Heart right ventricle (tissue), 16 donors: ENCODE measurements around the gene CBFA2T2. TPM values are rescaled to one million over a fixed set of nuclear protein-coding genes. Genes with fewer than 3 reads are reported as not detected.
"Not testable (repeated sequence)": the region's sequence is repeated elsewhere in the genome, so short reads cannot be mapped to it uniquely, and the experiment has no call there.

Experiments
- ATAC-seq, 8 donors: fragments of 200-7000 bp; cut with Tn5 transposase; one replicate each; pipeline ENCODE4 v1.9.1; 2020; ENCODE audit warnings: mild to moderate bottlenecking in 8 of 8, moderate library complexity in 8 of 8, moderate number of reproducible peaks in 1 of 8
- DNase-seq, 2 donors: peaks; one replicate each; pipeline ENCODE4 v3.0.0-alpha.2; 2020
- H3K27ac ChIP-seq, 10 donors: fragments of 200-600 bp; sonication (generic) in 2 of 10; one replicate each; pipeline versions ENCODE4 v1.5.0 to v1.8.0; 2020 to 2022; ENCODE audit warnings: mild to moderate bottlenecking in 3 of 10
- H3K27me3 ChIP-seq, 7 donors: fragments of 200-600 bp; one replicate each; pipeline ENCODE4 v1.8.0; 2021 to 2022; ENCODE audit warnings: mild to moderate bottlenecking in 2 of 7
- H3K36me3 ChIP-seq, 9 donors: fragments of 200-600 bp; sonication (generic) in 1 of 9; one replicate each; pipeline versions ENCODE4 v1.5.0 to v1.8.0; 2020 to 2022; ENCODE audit warnings: mild to moderate bottlenecking in 2 of 9
- H3K4me1 ChIP-seq, 9 donors: fragments of 200-600 bp; sonication (generic) in 1 of 9; one replicate each; pipeline versions ENCODE4 v1.5.0 to v1.8.0; 2020 to 2022; ENCODE audit warnings: mild to moderate bottlenecking in 4 of 9
- H3K4me3 ChIP-seq, 10 donors: fragments of 200-600 bp; sonication (generic) in 2 of 10; one replicate each; pipeline versions ENCODE4 v1.5.0 to v1.8.0; 2020 to 2022; ENCODE audit warnings: mild to moderate bottlenecking in 7 of 10, moderate library complexity in 2 of 10
- H3K9me3 ChIP-seq, 11 donors: fragments of 200-600 bp in 10 of 11; sonication (generic) in 2 of 11; one replicate each; pipeline versions ENCODE4 v1.5.0 to v1.8.0; 2013 to 2022; ENCODE audit warnings: mild to moderate bottlenecking in 2 of 11, control low read depth in 1 of 11, moderate library complexity in 1 of 11
- CTCF ChIP-seq, 9 donors: fragments of 200-600 bp; sonication (generic) in 2 of 9; IDR thresholded peaks; one replicate each; pipeline versions ENCODE4 v1.5.0 to v1.8.0; 2021 to 2022; ENCODE audit warnings: antibody characterized with exemption in 9 of 9, mild to moderate bottlenecking in 5 of 9, moderate library complexity in 1 of 9
- WGBS, 2 donors: extraction: QIAGEN DNeasy Blood & Tissue Kit; methylation state at CpG; one replicate each; pipeline ENCODE4 v1.1.7; 2013; ENCODE audit warnings: inconsistent platforms in 1 of 2; 5-methylcytosine and 5-hydroxymethylcytosine counted together
- intact Hi-C, 10 donors: fragments of 100-400 bp; cut with DNase I; formaldehyde crosslinking; loops; one replicate each; pipeline versions ENCODE4 v1.11.1 to v1.14.2; 2022
- polyA plus RNA-seq, 2 donors: library from polyadenylated mRNA; stranded (reverse); fragments of 200-250 nt; gene quantifications; one replicate each; pipeline ENCODE4 v1.2.3, GENCODE V29; 2013
- total RNA-seq, 10 donors: library from RNA; stranded (reverse); fragmentation: NEBNext Ultra II Directional in 3 of 10; extraction: Animal tissue kit (Norgen Biotek cat#: 25700) in 3 of 10; gene quantifications; one replicate each; pipeline versions ENCODE4 v1.2.1 to v1.2.4, GENCODE V29; 2021 to 2023
- donor health status: Arrhythmogenic right ventricular cardiomyopathy.
- donor health status: ischemic (EF 13 %, LVEDD 7.1; RV severe dilation, severe dysfunction).
- donor health status: healthy with polysubstance abuse.
- donor health status: DM: no; HTN: yes; CAD: no.
- donor health status: DM: no; HTN: no; CAD: no.
- donor health status: ischemic (EF 25% LVEDD 6.9; RV normal size, moderate dysfunction).
- donor health status: ischemic (EF 25% LVEDD 5.7; RV mildly dilated, moderate dysfunction).
- donor health status: healthy.
- donor health status: DM: yes; HTN: yes; CAD: no.
- donor health status: Ischemic cardiomyopathy.
- donor health status: ischemic (EF 35%, LVEDD 5.7; RV mildly dilated, moderate dysfunction).
- donor health status: nonischemic (EF 11% LVEDD 7.7; RV severe dilation, severe dysfunction).
- donor health status: DM: yes; HTN: yes; CAD: no.
- donor health status: PGD.
- donor health status: ischemic (EF 29% LVEDD 5.4; RV normal size, mild dysfunction).
- donor health status: nonischemic (EF 23%, LVEDD 6.1; RV moderate dilation, normal function).

CBFA2T2 gene
- total and polyA plus RNA-seq, 12 donors, result 3.5 to 13.3 (median 11.3) TPM

- Histone ChIP-seq H3K36me3 (no peaks in the 10 kb centered on the region), H3K9me3 (no peaks in the 10 kb centered on the region), H3K27ac (peak overlapping the region in 3 of 10 donors; percentile 46 to 70 (median 55)), H3K4me3 (no peak overlapping the region), H3K27me3 (no peaks in the 10 kb centered on the region), H3K4me1 (peaks cover 0 to 36% (median 11%) of the 10 kb centered on the region in 9 donors)
- intact Hi-C loops, result no loop called here
- DNase-seq (no peak), ATAC-seq (peak in 1 of 8 donors; percentile 7)
- 77 to 78% methylated on average over 6 of the region's 6 CpGs for WGBS, 2 donors
- TF ChIP-seq CTCF (IDR thresholded peaks at IDR 0.05), result no peak
These were observed 204.7 kb downstream of the CBFA2T2 start for GRCh38 chr20:33694639-33695012.

GRCh38 chr20:33696448-33696847 is 206.6 kb downstream of the CBFA2T2 start:
- no peaks in the 10 kb centered on the region for H3K9me3 ChIP-seq
- H3K4me3 ChIP-seq, result no peak overlapping the region
- 78 to 82% methylated on average over 4 of the region's 4 CpGs for WGBS, 2 donors
- H3K27ac ChIP-seq, result peak overlapping the region in 2 of 10 donors; percentile 16 to 34
- ATAC-seq (no peak), DNase-seq (no peak)
- no peak for TF ChIP-seq CTCF (IDR thresholded peaks at IDR 0.05)
- peaks cover 0 to 31% (median 10%) of the 10 kb centered on the region in 9 donors for H3K4me1 ChIP-seq
- no peaks in the 10 kb centered on the region for H3K27me3 ChIP-seq
- H3K36me3 ChIP-seq, result no peaks in the 10 kb centered on the region
- intact Hi-C loops, result no loop called here

- no peaks in the 10 kb centered on the region for H3K36me3 ChIP-seq
- intact Hi-C loops, result no loop called here
- 73% methylated on average over 8 of the region's 8 CpGs for WGBS, 2 donors
- peak overlapping the region in 3 of 10 donors; percentile 16 to 50 (median 47) for H3K27ac ChIP-seq
- ATAC-seq (peak; percentile 35 to 82 (median 77)), DNase-seq (peak in 1 of 2 donors; percentile 43)
- no peak overlapping the region for H3K4me3 ChIP-seq
- TF ChIP-seq CTCF (IDR thresholded peaks at IDR 0.05), result no peak
- no peaks in the 10 kb centered on the region for H3K9me3 ChIP-seq
- H3K27me3 ChIP-seq, result no peaks in the 10 kb centered on the region
- H3K4me1 ChIP-seq, result peaks cover 0 to 31% (median 10%) of the 10 kb centered on the region in 9 donors
These were observed 207.2 kb downstream of the CBFA2T2 start for GRCh38 chr20:33697129-33697528.

GRCh38 chr20:33698966-33699365 is 209.1 kb downstream of the CBFA2T2 start:
- H3K4me3 ChIP-seq, intact Hi-C loops, H3K27me3 ChIP-seq, ATAC-seq, H3K36me3 ChIP-seq, H3K27ac ChIP-seq, H3K9me3 ChIP-seq, DNase-seq: not testable (repeated sequence)
- WGBS, 2 donors, result 94 to 97% methylated on average over 6 to 19 of the region's 27 CpGs
- peaks cover 0 to 35% (median 8%) of the 10 kb centered on the region in 9 donors for H3K4me1 ChIP-seq

Other genes starting within 250 kb of the CBFA2T2 start
- gene BPIFB1, start 206.9 kb upstream of the CBFA2T2 start, total RNA-seq, result not detected
- gene BPIFB1, start 206.9 kb upstream of the CBFA2T2 start, polyA plus RNA-seq, result under 1 TPM in 1 of 2 donors, not detected in 1; 0.03 TPM
- 10 to 100 TPM; 16.9 to 27.4 (median 21.7) TPM for gene CDK5RAP1, start 88.6 kb upstream of the CBFA2T2 start, total RNA-seq
- gene CDK5RAP1, start 88.6 kb upstream of the CBFA2T2 start, polyA plus RNA-seq, result 10 to 100 TPM; 33.6 to 42.6 TPM
- gene SNTA1, start 46.3 kb upstream of the CBFA2T2 start, total RNA-seq, result 100 to 1,000 TPM; 137 to 219 (median 150) TPM
- 100 to 1,000 TPM in 1 of 2 donors, 10 to 100 TPM in 1; 83.7 to 207 TPM for gene SNTA1, start 46.3 kb upstream of the CBFA2T2 start, polyA plus RNA-seq
- not detected for gene C20orf144, start 172.2 kb downstream of the CBFA2T2 start, total RNA-seq
- gene C20orf144, start 172.2 kb downstream of the CBFA2T2 start, polyA plus RNA-seq, result under 1 TPM in 1 of 2 donors, not detected in 1; 0.03 TPM
- under 1 TPM in 6 of 10 donors, not detected in 4; 0.11 to 0.39 (median 0.25) TPM for gene ACTL10, start 176.8 kb downstream of the CBFA2T2 start, total RNA-seq
- 1 to 10 TPM in 1 of 2 donors, under 1 TPM in 1; 0.59 to 1.2 TPM for gene ACTL10, start 176.8 kb downstream of the CBFA2T2 start, polyA plus RNA-seq
- 10 to 100 TPM; 53.7 to 92.8 (median 77.2) TPM for gene NECAB3, start 184.3 kb downstream of the CBFA2T2 start, total RNA-seq
- 10 to 100 TPM; 36.6 to 90.6 TPM for gene NECAB3, start 184.3 kb downstream of the CBFA2T2 start, polyA plus RNA-seq
- 1 to 10 TPM in 8 of 10 donors, under 1 TPM in 2; 0.44 to 3.4 (median 1.5) TPM for gene E2F1, start 196.3 kb downstream of the CBFA2T2 start, total RNA-seq
- under 1 TPM; 0.73 to 0.91 TPM for gene E2F1, start 196.3 kb downstream of the CBFA2T2 start, polyA plus RNA-seq
- gene PXMP4, start 230.2 kb downstream of the CBFA2T2 start, total RNA-seq, result 10 to 100 TPM in 9 of 10 donors, 1 to 10 TPM in 1; 9.6 to 14.8 (median 12.3) TPM
- gene PXMP4, start 230.2 kb downstream of the CBFA2T2 start, polyA plus RNA-seq, result 1 to 10 TPM; 4.6 to 4.9 TPM
- 1 to 10 TPM in 8 of 10 donors, under 1 TPM in 2; 0.85 to 2.6 (median 1.5) TPM for gene ZNF341, start 241.9 kb downstream of the CBFA2T2 start, total RNA-seq
- 1 to 10 TPM; 1.8 to 3.7 TPM for gene ZNF341, start 241.9 kb downstream of the CBFA2T2 start, polyA plus RNA-seq